NT2/D1 (cell line): ENCODE measurements around the gene OGT.
"Not testable (repeated sequence)": the region's sequence is repeated elsewhere in the genome, so short reads cannot be mapped to it uniquely, and the experiment has no call there.

ENCODE experiments used
- DNase-seq: peaks from one replicate; pipeline ENCODE4 v3.0.0-alpha.2; 2011; ENCODE audit warnings: low read depth, low spot score
- H3K27me3 ChIP-seq: 2 replicates; pipeline ENCODE4 v1.6.0; 2011; ENCODE audit warnings: mild to moderate bottlenecking; ENCODE audit not compliant: insufficient read length, insufficient read depth
- H3K36me3 ChIP-seq: 2 replicates; pipeline ENCODE4 v1.6.1; 2011; ENCODE audit warnings: mild to moderate bottlenecking, low read length, mixed read lengths; ENCODE audit not compliant: insufficient read depth, insufficient read length
- H3K4me1 ChIP-seq: 2 replicates; pipeline ENCODE4 v1.5.1; 2011; ENCODE audit not compliant: insufficient read depth, insufficient read length
- H3K4me3 ChIP-seq: 2 replicates; pipeline ENCODE4 v1.5.1; 2011; ENCODE audit warnings: low read depth; ENCODE audit not compliant: insufficient read length
- H3K9ac ChIP-seq: 2 replicates; pipeline ENCODE4 v1.6.0; 2011; ENCODE audit warnings: low read depth; ENCODE audit not compliant: insufficient read length
- H3K9me3 ChIP-seq: 2 replicates; pipeline ENCODE4 v1.5.1; 2011; ENCODE audit warnings: mild to moderate bottlenecking, low read length; ENCODE audit not compliant: insufficient read depth
- SUZ12 ChIP-seq: IDR thresholded peaks from 2 replicates; pipeline ENCODE4 v1.6.1; 2011; ENCODE audit not compliant: insufficient read length, insufficient read depth; ENCODE audit errors: extremely low read depth
- YY1 ChIP-seq: IDR thresholded peaks from 2 replicates; pipeline ENCODE4 v1.6.1; 2011; ENCODE audit not compliant: insufficient read length, insufficient read depth
- ZNF274 ChIP-seq: IDR thresholded peaks from 2 replicates; pipeline ENCODE4 v1.6.1; 2011; ENCODE audit warnings: mild to moderate bottlenecking, low read depth, low read length

Gene OGT

DNA sequence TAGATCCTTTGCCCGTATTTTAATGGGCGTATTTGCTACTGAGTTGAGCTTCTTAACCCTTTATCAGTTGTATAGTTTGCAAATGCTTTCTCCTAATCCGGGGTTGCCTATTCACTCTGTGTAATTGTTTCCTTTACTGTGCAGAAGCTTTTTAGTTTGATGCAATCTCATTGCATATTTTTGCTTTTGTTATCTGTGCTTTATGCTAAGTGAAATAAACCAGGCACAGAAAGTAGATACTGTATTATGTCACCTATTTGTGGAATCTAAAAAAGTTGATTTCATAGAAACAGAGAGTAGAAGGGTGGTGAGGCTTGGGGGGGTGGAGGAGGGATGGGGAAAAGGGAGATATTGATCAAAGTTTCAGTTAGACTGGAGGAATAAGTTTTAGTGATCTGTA, 17.7 kb downstream of the OGT start:
- Histone ChIP-seq H3K36me3 (peaks cover 71% of the 10 kb centered on the region), H3K9ac (no peak overlapping the region), H3K27me3 (no peaks in the 10 kb centered on the region), H3K4me3 (no peak overlapping the region), H3K9me3 (no peaks in the 10 kb centered on the region), H3K4me1 (no peaks in the 10 kb centered on the region)
- DNase-seq, result no peak
- TF ChIP-seq YY1, result no peak
- no peak for TF ChIP-seq ZNF274
- no peak for TF ChIP-seq SUZ12

- H3K9me3 ChIP-seq, result no peaks in the 10 kb centered on the region
- peaks cover 70% of the 10 kb centered on the region for H3K36me3 ChIP-seq
- TF ChIP-seq YY1 (no peak), SUZ12 (no peak), ZNF274 (no peak)
- no peak overlapping the region for H3K9ac ChIP-seq
- H3K27me3 ChIP-seq, result no peaks in the 10 kb centered on the region
- DNase-seq, result no peak
- H3K4me3 ChIP-seq, result no peak overlapping the region
- H3K4me1 ChIP-seq, result no peaks in the 10 kb centered on the region
Observed at GRCh38 chrX:71556036-71556435, 23.1 kb downstream of the OGT start.

- Histone ChIP-seq H3K36me3 (peaks cover 79% of the 10 kb centered on the region), H3K4me3 (no peak overlapping the region), H3K27me3 (no peaks in the 10 kb centered on the region), H3K9ac (no peak overlapping the region), H3K9me3 (no peaks in the 10 kb centered on the region), H3K4me1 (no peaks in the 10 kb centered on the region)
- DNase-seq, result no peak
- TF ChIP-seq YY1 (no peak), SUZ12 (no peak)
Observed at GRCh38 chrX:71558920-71559319, 26.0 kb downstream of the OGT start.

- not testable (repeated sequence) for H3K4me3 ChIP-seq, H3K9ac ChIP-seq, H3K27me3 ChIP-seq, H3K4me1 ChIP-seq, DNase-seq, H3K9me3 ChIP-seq
- H3K36me3 ChIP-seq, result peaks cover 80% of the 10 kb centered on the region
Observed at GRCh38 chrX:71559773-71560172, 26.9 kb downstream of the OGT start.

- Histone ChIP-seq H3K9me3 (no peaks in the 10 kb centered on the region), H3K36me3 (peaks cover 78% of the 10 kb centered on the region), H3K4me3 (no peak overlapping the region), H3K4me1 (no peaks in the 10 kb centered on the region), H3K9ac (no peak overlapping the region), H3K27me3 (no peaks in the 10 kb centered on the region)
- DNase-seq, result no peak
- no peak for TF ChIP-seq YY1
- no peak for TF ChIP-seq SUZ12
- no peak for TF ChIP-seq ZNF274
Observed at GRCh38 chrX:71563921-71564320, 31.0 kb downstream of the OGT start.

DNA sequence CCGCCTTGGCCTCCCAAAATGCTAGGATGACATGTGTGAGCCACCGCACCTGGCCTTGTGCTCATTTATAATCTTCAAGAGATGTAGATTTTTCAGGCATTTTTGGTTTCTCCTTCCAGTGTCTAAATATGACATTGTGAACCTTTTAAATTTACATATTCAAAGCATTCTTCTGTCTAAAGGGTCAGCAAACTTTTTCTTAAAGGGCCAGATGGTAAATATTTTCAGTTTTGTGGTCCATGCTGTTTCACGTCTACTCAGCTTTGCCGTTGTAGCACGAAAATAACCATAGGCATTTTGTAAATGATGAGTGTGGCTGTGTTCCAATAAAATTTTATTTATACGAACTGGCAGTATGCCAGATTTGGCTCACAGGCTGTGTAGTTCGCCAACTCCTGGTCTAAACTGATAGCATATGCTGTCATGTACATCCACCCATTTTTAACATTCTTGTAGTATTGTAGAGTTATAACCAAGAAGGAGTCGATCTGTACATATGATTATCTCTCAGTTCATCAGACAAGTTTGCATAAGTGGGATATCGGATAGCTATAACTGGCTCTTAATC, 32.7 kb downstream of the OGT start:
- DNase-seq, result no peak
- Histone ChIP-seq H3K27me3 (no peaks in the 10 kb centered on the region), H3K9me3 (no peaks in the 10 kb centered on the region), H3K4me1 (no peaks in the 10 kb centered on the region), H3K9ac (no peak overlapping the region), H3K36me3 (peaks cover 77% of the 10 kb centered on the region), H3K4me3 (no peak overlapping the region)
- TF ChIP-seq ZNF274, result no peak

GRCh38 chrX:71571390-71571789, 38.5 kb downstream of the OGT start:
- not testable (repeated sequence) for H3K4me1 ChIP-seq, DNase-seq, H3K9me3 ChIP-seq, H3K4me3 ChIP-seq, H3K27me3 ChIP-seq, H3K9ac ChIP-seq
- peaks cover 69% of the 10 kb centered on the region for H3K36me3 ChIP-seq

GRCh38 chrX:71573590-71573989, 40.7 kb downstream of the OGT start:
- peaks cover 65% of the 10 kb centered on the region for H3K36me3 ChIP-seq

More at GRCh38 chrX:71573590-71573989, 40.7 kb downstream of the OGT start:
- no peak overlapping the region for H3K4me3 ChIP-seq
- no peak overlapping the region for H3K9ac ChIP-seq
- H3K27me3 ChIP-seq, result no peaks in the 10 kb centered on the region
- no peaks in the 10 kb centered on the region for H3K9me3 ChIP-seq
- DNase-seq, result no peak
- TF ChIP-seq ZNF274, result no peak
- TF ChIP-seq YY1, result no peak
- no peaks in the 10 kb centered on the region for H3K4me1 ChIP-seq
